Measurements from ENCODE around the gene POPDC3.
"Not testable (repeated sequence)": the region's sequence is repeated elsewhere in the genome, so short reads cannot be mapped to it uniquely, and the experiment has no call there.

POPDC3 gene
- 0 reads per million in 2 donors for total RNA-seq

- DNase-seq = no peak
These were observed at the start of gene POPDC3 for GRCh38 chr6:105179244-105180065. Gene POPDC3, minus strand, starts transcription at chr6:105180014. Its CDS starts 18,105 bp downstream, at chr6:105161909.

GRCh38 chr6:105227295-105227767 lies 47.5 kb upstream of the POPDC3 start:
- DNase-seq = no peak

GRCh38 chr6:105226598-105227294 lies 46.9 kb upstream of the POPDC3 start:
- DNase-seq = no peak

- no peak for DNase-seq
These were observed 43.4 kb upstream of the POPDC3 start for GRCh38 chr6:105223242-105223641.

- not testable (repeated sequence) for DNase-seq
These were observed 41.4 kb upstream of the POPDC3 start for GRCh38 chr6:105221219-105221618.

GRCh38 chr6:105220186-105220585 lies 40.4 kb upstream of the POPDC3 start:
- no peak for DNase-seq

- DNase-seq = not testable (repeated sequence)
These were observed 39.4 kb upstream of the POPDC3 start for GRCh38 chr6:105219218-105219617.

GRCh38 chr6:105215506-105215905 lies 35.7 kb upstream of the POPDC3 start:
- DNase-seq = no peak

GRCh38 chr6:105214668-105215067 lies 34.9 kb upstream of the POPDC3 start:
- no peak for DNase-seq

GRCh38 chr6:105213272-105213671 lies 33.5 kb upstream of the POPDC3 start:
- DNase-seq = no peak

GRCh38 chr6:105212587-105212986 lies 32.8 kb upstream of the POPDC3 start:
- DNase-seq = no peak

- no peak for DNase-seq
These were observed 32.0 kb upstream of the POPDC3 start for GRCh38 chr6:105211831-105212230.

GRCh38 chr6:105210932-105211531 lies 31.2 kb upstream of the POPDC3 start:
- no peak for DNase-seq

- no peak for DNase-seq
These were observed 30.3 kb upstream of the POPDC3 start for GRCh38 chr6:105209950-105210706.

GRCh38 chr6:105207524-105208269 lies 27.9 kb upstream of the POPDC3 start:
- no peak for DNase-seq

GRCh38 chr6:105204768-105205167 lies 25.0 kb upstream of the POPDC3 start:
- no peak for DNase-seq

GRCh38 chr6:105204331-105204730 lies 24.5 kb upstream of the POPDC3 start:
- DNase-seq = no peak

GRCh38 chr6:105202486-105202885 lies 22.7 kb upstream of the POPDC3 start:
- DNase-seq = no peak

GRCh38 chr6:105200133-105200730 lies 20.4 kb upstream of the POPDC3 start:
- DNase-seq = no peak

- no peak for DNase-seq
These were observed 19.9 kb upstream of the POPDC3 start for GRCh38 chr6:105199711-105200110.

GRCh38 chr6:105196076-105196475 lies 16.3 kb upstream of the POPDC3 start:
- DNase-seq = no peak

GRCh38 chr6:105194591-105194990 lies 14.8 kb upstream of the POPDC3 start:
- DNase-seq = no peak
